SK-N-SH treated with all-trans-retinoic acid at 6 μM for 48 hours (cell line): ENCODE measurements around the gene GON7.
A peak's percentile ranks its signal among the peaks of the same experiment; 100 is the strongest.
"Not testable (repeated sequence)": the region's sequence is repeated elsewhere in the genome, so short reads cannot be mapped to it uniquely, and the experiment has no call there.

Experiments
- ATAC-seq: fragments of 200-7000 bp; cut with Tn5 transposase; 3 replicates; pipeline ENCODE4 v1.9.1; 2020; ENCODE audit warnings: mild to moderate bottlenecking, moderate library complexity
- ARNTL ChIP-seq: fragments of 450-650 bp; formaldehyde crosslinking; IDR thresholded peaks from 2 replicates; pipeline ENCODE4 v1.5.0; 2020; ENCODE audit warnings: low read depth, mild to moderate bottlenecking, moderate library complexity, borderline replicate concordance
- BACH2 ChIP-seq: fragments of 250-450 bp; sonication (Bioruptor Pico); IDR thresholded peaks from 2 replicates; pipeline ENCODE4 v1.9.0; 2021; ENCODE audit warnings: mild to moderate bottlenecking, borderline replicate concordance
- CREB5 ChIP-seq: fragments of 250-450 bp; sonication (Bioruptor Pico); IDR thresholded peaks from 2 replicates; pipeline ENCODE4 v1.5.1; 2020; ENCODE audit warnings: low read depth, mild to moderate bottlenecking, moderate library complexity
- CSDC2 ChIP-seq: fragments of 250-450 bp; sonication (Bioruptor Pico); IDR thresholded peaks from 2 replicates; pipeline ENCODE4 v1.5.0; 2020; ENCODE audit warnings: mild to moderate bottlenecking, moderate library complexity
- ESRRG ChIP-seq: fragments of 250-450 bp; sonication (Bioruptor Pico); IDR thresholded peaks from 2 replicates; pipeline ENCODE4 v1.6.1; 2021; ENCODE audit warnings: mild to moderate bottlenecking
- GLIS3 ChIP-seq: fragments of 250-450 bp; sonication (Bioruptor Pico); IDR thresholded peaks from 2 replicates; pipeline ENCODE4 v1.5.0; 2020; ENCODE audit warnings: mild to moderate bottlenecking, moderate library complexity
- ISL1 ChIP-seq: fragments of 250-450 bp; sonication (Bioruptor Pico); IDR thresholded peaks from 2 replicates; pipeline ENCODE4 v2.1.2; 2022; ENCODE audit warnings: mild to moderate bottlenecking, moderate library complexity
- OSR1 ChIP-seq: fragments of 250-450 bp; sonication (Bioruptor Pico); IDR thresholded peaks from 2 replicates; pipeline ENCODE4 v1.8.0; 2022; ENCODE audit warnings: moderate library complexity, mild to moderate bottlenecking, inconsistent platforms
- POU6F1 ChIP-seq: fragments of 250-450 bp; sonication (Bioruptor Pico); IDR thresholded peaks from 2 replicates; pipeline ENCODE4 v1.8.0; 2021; ENCODE audit warnings: low read depth, mild to moderate bottlenecking, moderate library complexity, borderline replicate concordance
- PPARA ChIP-seq: fragments of 250-450 bp; sonication (Bioruptor Pico); IDR thresholded peaks from 2 replicates; pipeline ENCODE4 v1.5.0; 2020; ENCODE audit warnings: mild to moderate bottlenecking, borderline replicate concordance
- RARB ChIP-seq: fragments of 250-450 bp; sonication (Bioruptor Pico); IDR thresholded peaks from 2 replicates; pipeline ENCODE4 v1.8.0; 2021; ENCODE audit warnings: mild to moderate bottlenecking, moderate library complexity
- SNAI2 ChIP-seq: fragments of 250-450 bp; sonication (Bioruptor Pico); IDR thresholded peaks from 2 replicates; pipeline ENCODE4 v1.5.0; 2020; ENCODE audit warnings: mild to moderate bottlenecking, moderate library complexity
- TCF4 ChIP-seq: fragments of 250-450 bp; sonication (Bioruptor Pico); IDR thresholded peaks from 2 replicates; pipeline ENCODE4 v1.8.0; 2021; ENCODE audit warnings: mild to moderate bottlenecking, moderate library complexity, borderline replicate concordance
- TOX ChIP-seq: fragments of 250-450 bp; sonication (Bioruptor Pico); IDR thresholded peaks from 2 replicates; pipeline ENCODE4 v1.8.0; 2021; ENCODE audit warnings: mild to moderate bottlenecking, moderate library complexity, borderline replicate concordance
- TSHZ2 ChIP-seq: fragments of 250-450 bp; sonication (Bioruptor Pico); IDR thresholded peaks from 2 replicates; pipeline ENCODE4 v1.5.0; 2020; ENCODE audit warnings: mild to moderate bottlenecking, moderate library complexity
- ZC3H10 ChIP-seq: fragments of 250-450 bp; sonication (Bioruptor Pico); IDR thresholded peaks from 2 replicates; pipeline ENCODE4 v1.5.1; 2021; ENCODE audit warnings: mild to moderate bottlenecking, moderate library complexity
- ZFP3 ChIP-seq: fragments of 250-450 bp; sonication (Bioruptor Pico); IDR thresholded peaks from 2 replicates; pipeline ENCODE4 v1.5.0; 2020; ENCODE audit warnings: mild to moderate bottlenecking, moderate library complexity
- ZNF565 ChIP-seq: fragments of 450-650 bp; formaldehyde crosslinking; conservative IDR thresholded peaks from 2 replicates; pipeline ENCODE4 v1.5.0; 2020; ENCODE audit warnings: low read depth, mild to moderate bottlenecking, moderate library complexity
- ZNF8 ChIP-seq: fragments of 450-650 bp; formaldehyde crosslinking; IDR thresholded peaks from 2 replicates; pipeline ENCODE4 v1.5.0; 2020; ENCODE audit warnings: mild to moderate bottlenecking, moderate library complexity
- TF ChIP-seq, protein P1 (sequence below): fragments of 250-450 bp; sonication (Bioruptor Pico); IDR thresholded peaks from 2 replicates; pipeline ENCODE4 v1.5.1; 2021; ENCODE audit warnings: mild to moderate bottlenecking, moderate library complexity

GON7 gene

GRCh38 chr14:93240678-93241000 lies 33.8 kb upstream of the GON7 start:
- peak; percentile 48 for ATAC-seq
- TF ChIP-seq ISL1 (CRISPR knock-in tag) (no peak), TCF4 (CRISPR knock-in tag) (no peak), POU6F1 (CRISPR knock-in tag) (no peak), CSDC2 (CRISPR knock-in tag) (no peak), GLIS3 (CRISPR knock-in tag) (no peak), ZFP3 (CRISPR knock-in tag) (no peak), ZNF8 (no peak), OSR1 (CRISPR knock-in tag) (no peak), ZC3H10 (CRISPR knock-in tag) (no peak)

DNA sequence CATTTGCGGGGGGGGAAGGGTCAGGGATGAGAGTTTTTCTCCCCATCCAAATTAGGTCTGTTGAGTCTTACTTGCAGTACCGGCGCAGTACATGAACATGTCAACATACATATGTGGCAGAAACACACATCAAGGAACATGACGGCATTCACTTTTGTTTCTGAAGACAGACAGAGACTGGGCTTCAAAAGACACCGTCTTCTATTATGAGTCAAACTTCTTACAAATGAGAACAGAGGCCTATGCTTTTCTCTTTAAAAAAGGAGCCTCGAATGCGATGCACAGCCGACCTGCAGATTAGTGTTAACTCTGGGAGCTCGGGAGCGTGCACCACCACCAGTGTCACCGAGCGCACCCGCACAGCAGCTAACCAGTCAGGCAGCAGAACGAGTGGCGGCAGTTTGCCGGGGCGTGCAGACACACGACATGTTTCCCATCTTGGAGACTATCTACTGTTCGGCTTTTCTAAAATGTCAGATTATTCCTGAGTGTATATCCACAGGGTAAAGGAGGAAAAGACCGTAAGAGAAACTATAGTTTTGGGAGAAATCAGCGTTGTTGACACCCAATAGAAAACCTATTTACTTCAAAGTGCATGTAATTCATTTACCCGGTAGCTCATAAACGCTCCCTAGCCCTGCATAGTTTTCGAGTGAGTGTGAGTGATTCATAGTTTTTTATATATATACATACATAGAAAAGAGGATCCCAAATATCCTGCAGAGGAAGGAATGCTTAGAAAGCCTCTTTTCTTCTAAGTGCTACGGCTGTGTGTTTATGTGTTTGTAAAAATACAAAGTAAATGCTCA lies 33.2 kb upstream of the GON7 start:
- TF ChIP-seq, protein P1, sequence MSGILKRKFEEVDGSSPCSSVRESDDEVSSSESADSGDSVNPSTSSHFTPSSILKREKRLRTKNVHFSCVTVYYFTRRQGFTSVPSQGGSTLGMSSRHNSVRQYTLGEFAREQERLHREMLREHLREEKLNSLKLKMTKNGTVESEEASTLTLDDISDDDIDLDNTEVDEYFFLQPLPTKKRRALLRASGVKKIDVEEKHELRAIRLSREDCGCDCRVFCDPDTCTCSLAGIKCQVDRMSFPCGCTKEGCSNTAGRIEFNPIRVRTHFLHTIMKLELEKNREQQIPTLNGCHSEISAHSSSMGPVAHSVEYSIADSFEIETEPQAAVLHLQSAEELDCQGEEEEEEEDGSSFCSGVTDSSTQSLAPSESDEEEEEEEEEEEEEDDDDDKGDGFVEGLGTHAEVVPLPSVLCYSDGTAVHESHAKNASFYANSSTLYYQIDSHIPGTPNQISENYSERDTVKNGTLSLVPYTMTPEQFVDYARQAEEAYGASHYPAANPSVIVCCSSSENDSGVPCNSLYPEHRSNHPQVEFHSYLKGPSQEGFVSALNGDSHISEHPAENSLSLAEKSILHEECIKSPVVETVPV (CRISPR knock-in tag) = no peak
- TF ChIP-seq ZC3H10 (CRISPR knock-in tag) (no peak), ZNF8 (no peak), CSDC2 (CRISPR knock-in tag) (no peak), SNAI2 (no peak), BACH2 (CRISPR knock-in tag) (no peak), OSR1 (CRISPR knock-in tag) (no peak), PPARA (CRISPR knock-in tag) (no peak), ISL1 (CRISPR knock-in tag) (no peak), ESRRG (CRISPR knock-in tag) (no peak), ARNTL (CRISPR knock-in tag) (no peak), GLIS3 (CRISPR knock-in tag) (no peak), CREB5 (CRISPR knock-in tag) (no peak), TSHZ2 (no peak), POU6F1 (CRISPR knock-in tag) (no peak), ZFP3 (CRISPR knock-in tag) (no peak), ZNF565 (no peak), TCF4 (CRISPR knock-in tag) (no peak), TOX (CRISPR knock-in tag) (no peak), RARB (CRISPR knock-in tag) (no peak)

GRCh38 chr14:93234798-93235197 lies 27.9 kb upstream of the GON7 start:
- no peak for TF ChIP-seq TCF4 (CRISPR knock-in tag)
- TF ChIP-seq, all 23 proteins: peak for 0
- ATAC-seq = peak; percentile 10

More for the DNA sequence above, 33.2 kb upstream of the GON7 start:
- peak; percentile 91 for ATAC-seq

- not testable (repeated sequence) for ATAC-seq
These were observed 26.2 kb upstream of the GON7 start for GRCh38 chr14:93233078-93233477.
